ENCODE data around the gene MRPL11.

DNA sequence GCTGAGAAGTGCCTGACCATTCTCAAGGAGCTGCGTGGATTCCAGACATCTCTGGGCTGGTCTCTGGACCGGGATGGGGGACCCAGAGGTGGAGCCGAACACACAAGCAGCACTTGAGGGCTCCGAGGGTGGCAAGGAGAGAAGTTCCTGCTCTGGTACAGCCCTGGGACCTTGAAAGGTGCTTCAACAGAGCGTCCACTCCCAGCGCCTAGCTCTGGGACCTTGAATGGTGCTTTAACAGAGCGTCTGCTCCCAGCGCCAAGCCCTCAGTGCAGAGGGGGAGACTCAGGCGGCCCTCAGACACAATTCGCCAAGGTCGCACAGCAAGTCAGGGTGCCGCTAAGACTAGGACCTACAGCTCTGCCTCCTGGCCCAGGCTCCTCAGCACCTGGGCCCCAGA, 28.5 kb downstream of the MRPL11 start:
- TF ChIP-seq, protein P1, sequence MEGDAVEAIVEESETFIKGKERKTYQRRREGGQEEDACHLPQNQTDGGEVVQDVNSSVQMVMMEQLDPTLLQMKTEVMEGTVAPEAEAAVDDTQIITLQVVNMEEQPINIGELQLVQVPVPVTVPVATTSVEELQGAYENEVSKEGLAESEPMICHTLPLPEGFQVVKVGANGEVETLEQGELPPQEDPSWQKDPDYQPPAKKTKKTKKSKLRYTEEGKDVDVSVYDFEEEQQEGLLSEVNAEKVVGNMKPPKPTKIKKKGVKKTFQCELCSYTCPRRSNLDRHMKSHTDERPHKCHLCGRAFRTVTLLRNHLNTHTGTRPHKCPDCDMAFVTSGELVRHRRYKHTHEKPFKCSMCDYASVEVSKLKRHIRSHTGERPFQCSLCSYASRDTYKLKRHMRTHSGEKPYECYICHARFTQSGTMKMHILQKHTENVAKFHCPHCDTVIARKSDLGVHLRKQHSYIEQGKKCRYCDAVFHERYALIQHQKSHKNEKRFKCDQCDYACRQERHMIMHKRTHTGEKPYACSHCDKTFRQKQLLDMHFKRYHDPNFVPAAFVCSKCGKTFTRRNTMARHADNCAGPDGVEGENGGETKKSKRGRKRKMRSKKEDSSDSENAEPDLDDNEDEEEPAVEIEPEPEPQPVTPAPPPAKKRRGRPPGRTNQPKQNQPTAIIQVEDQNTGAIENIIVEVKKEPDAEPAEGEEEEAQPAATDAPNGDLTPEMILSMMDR (IDR thresholded peaks at IDR 0.05 in 8 of 11, conservative IDR thresholded peaks at IDR 0.05 in 3 of 11), result no peak
- TF ChIP-seq POLR2AphosphoS5 (IDR thresholded peaks at IDR 0.05), result no peak

Data from spleen (tissue), 7 donors.